Measurements from ENCODE around the gene RBFOX2.

GRCh38 chr22:35978201-35978600 lies 50.4 kb downstream of the RBFOX2 start:
- TF ChIP-seq, protein P1, sequence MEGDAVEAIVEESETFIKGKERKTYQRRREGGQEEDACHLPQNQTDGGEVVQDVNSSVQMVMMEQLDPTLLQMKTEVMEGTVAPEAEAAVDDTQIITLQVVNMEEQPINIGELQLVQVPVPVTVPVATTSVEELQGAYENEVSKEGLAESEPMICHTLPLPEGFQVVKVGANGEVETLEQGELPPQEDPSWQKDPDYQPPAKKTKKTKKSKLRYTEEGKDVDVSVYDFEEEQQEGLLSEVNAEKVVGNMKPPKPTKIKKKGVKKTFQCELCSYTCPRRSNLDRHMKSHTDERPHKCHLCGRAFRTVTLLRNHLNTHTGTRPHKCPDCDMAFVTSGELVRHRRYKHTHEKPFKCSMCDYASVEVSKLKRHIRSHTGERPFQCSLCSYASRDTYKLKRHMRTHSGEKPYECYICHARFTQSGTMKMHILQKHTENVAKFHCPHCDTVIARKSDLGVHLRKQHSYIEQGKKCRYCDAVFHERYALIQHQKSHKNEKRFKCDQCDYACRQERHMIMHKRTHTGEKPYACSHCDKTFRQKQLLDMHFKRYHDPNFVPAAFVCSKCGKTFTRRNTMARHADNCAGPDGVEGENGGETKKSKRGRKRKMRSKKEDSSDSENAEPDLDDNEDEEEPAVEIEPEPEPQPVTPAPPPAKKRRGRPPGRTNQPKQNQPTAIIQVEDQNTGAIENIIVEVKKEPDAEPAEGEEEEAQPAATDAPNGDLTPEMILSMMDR (IDR thresholded peaks at IDR 0.05), result no peak
- TF ChIP-seq POLR2A (IDR thresholded peaks at IDR 0.05), result no peak
